Stimulated activated naive CD8-positive, alpha-beta T cell treated with anti-CD3 and anti-CD28 coated beads, Interleukin-15, Interleukin-2, amounts not matched to agents 100 ng/mL and 50 ng/mL, for 24 hours (primary cell): Measurements from ENCODE around the gene DDX20.

Source experiments
- H3K27ac Mint-ChIP-seq: one replicate; pipeline ENCODE4 v1.8.0; 2021; ENCODE audit warnings: mild to moderate bottlenecking, mixed read lengths
- H3K27me3 Mint-ChIP-seq: one replicate; pipeline ENCODE4 v1.8.0; 2021; ENCODE audit warnings: mixed read lengths
- H3K36me3 Mint-ChIP-seq: one replicate; pipeline ENCODE4 v1.8.0; 2021; ENCODE audit warnings: low read depth, mixed read lengths
- H3K4me1 Mint-ChIP-seq: one replicate; pipeline ENCODE4 v1.8.0; 2021; ENCODE audit warnings: low read depth, mixed read lengths
- H3K4me3 Mint-ChIP-seq: one replicate; pipeline ENCODE4 v1.8.0; 2021; ENCODE audit warnings: mild to moderate bottlenecking, mixed read lengths
- H3K9me3 Mint-ChIP-seq: one replicate; pipeline ENCODE4 v1.8.0; 2021; ENCODE audit warnings: mixed read lengths

The DDX20 gene

GRCh38 chr1:111754984-111755330, 744 bp upstream of the DDX20 start:
- H3K4me1 Mint-ChIP-seq, result peaks cover 40% of the 10 kb centered on the region
- no peaks in the 10 kb centered on the region for H3K9me3 Mint-ChIP-seq
- peak overlapping the region; percentile 97 for H3K27ac Mint-ChIP-seq
- H3K36me3 Mint-ChIP-seq, result peaks cover 18% of the 10 kb centered on the region
- H3K4me3 Mint-ChIP-seq, result peak overlapping the region; percentile 90
- H3K27me3 Mint-ChIP-seq, result no peaks in the 10 kb centered on the region

GRCh38 chr1:111756124-111756513, 418 bp downstream of the DDX20 start:
- no peaks in the 10 kb centered on the region for H3K27me3 Mint-ChIP-seq

GRCh38 chr1:111758373-111758772, 2.7 kb downstream of the DDX20 start:
- Mint-ChIP-seq H3K36me3 (peaks cover 46% of the 10 kb centered on the region), H3K9me3 (no peaks in the 10 kb centered on the region), H3K27me3 (no peaks in the 10 kb centered on the region), H3K4me1 (peaks cover 43% of the 10 kb centered on the region), H3K4me3 (peak overlapping the region; percentile 30), H3K27ac (peak overlapping the region; percentile 39)

More at GRCh38 chr1:111756124-111756513, 418 bp downstream of the DDX20 start:
- Mint-ChIP-seq H3K4me1 (peaks cover 43% of the 10 kb centered on the region), H3K27ac (peak overlapping the region; percentile 81), H3K9me3 (no peaks in the 10 kb centered on the region), H3K4me3 (peak overlapping the region; percentile 90), H3K36me3 (peaks cover 30% of the 10 kb centered on the region)

GRCh38 chr1:111761717-111762116, 6.0 kb downstream of the DDX20 start:
- Mint-ChIP-seq H3K4me3 (no peak overlapping the region), H3K27me3 (no peaks in the 10 kb centered on the region), H3K4me1 (peaks cover 27% of the 10 kb centered on the region), H3K9me3 (no peaks in the 10 kb centered on the region), H3K27ac (no peak overlapping the region), H3K36me3 (peaks cover 75% of the 10 kb centered on the region)

- Mint-ChIP-seq H3K9me3 (no peaks in the 10 kb centered on the region), H3K27ac (no peak overlapping the region), H3K36me3 (peaks cover 80% of the 10 kb centered on the region)
Measured at GRCh38 chr1:111762332-111762731, 6.6 kb downstream of the DDX20 start.

GRCh38 chr1:111768023-111768422, 12.3 kb downstream of the DDX20 start:
- Mint-ChIP-seq H3K4me1 (peaks cover 16% of the 10 kb centered on the region), H3K36me3 (peaks cover 45% of the 10 kb centered on the region), H3K9me3 (no peaks in the 10 kb centered on the region), H3K27ac (no peak overlapping the region), H3K4me3 (no peak overlapping the region), H3K27me3 (no peaks in the 10 kb centered on the region)

More at GRCh38 chr1:111762332-111762731, 6.6 kb downstream of the DDX20 start:
- Mint-ChIP-seq H3K27me3 (no peaks in the 10 kb centered on the region), H3K4me1 (peaks cover 21% of the 10 kb centered on the region), H3K4me3 (no peak overlapping the region)

GRCh38 chr1:111768625-111769024, 12.9 kb downstream of the DDX20 start:
- no peak overlapping the region for H3K27ac Mint-ChIP-seq
- H3K27me3 Mint-ChIP-seq, result no peaks in the 10 kb centered on the region
- no peaks in the 10 kb centered on the region for H3K9me3 Mint-ChIP-seq
- no peak overlapping the region for H3K4me3 Mint-ChIP-seq
- peaks cover 16% of the 10 kb centered on the region for H3K4me1 Mint-ChIP-seq
- H3K36me3 Mint-ChIP-seq, result peaks cover 41% of the 10 kb centered on the region

- H3K9me3 Mint-ChIP-seq, result no peaks in the 10 kb centered on the region
- H3K4me1 Mint-ChIP-seq, result peaks cover 16% of the 10 kb centered on the region
- no peak overlapping the region for H3K27ac Mint-ChIP-seq
- peaks cover 35% of the 10 kb centered on the region for H3K36me3 Mint-ChIP-seq
- H3K27me3 Mint-ChIP-seq, result no peaks in the 10 kb centered on the region
- no peak overlapping the region for H3K4me3 Mint-ChIP-seq
Measured at GRCh38 chr1:111769517-111770146, 13.9 kb downstream of the DDX20 start.

- H3K27me3 Mint-ChIP-seq, result no peaks in the 10 kb centered on the region
- no peak overlapping the region for H3K27ac Mint-ChIP-seq
- H3K36me3 Mint-ChIP-seq, result peaks cover 23% of the 10 kb centered on the region
Measured at GRCh38 chr1:111770916-111771315, 15.2 kb downstream of the DDX20 start.

GRCh38 chr1:111775966-111776365, 20.3 kb downstream of the DDX20 start:
- Mint-ChIP-seq H3K27me3 (peaks cover 4% of the 10 kb centered on the region), H3K9me3 (no peaks in the 10 kb centered on the region), H3K36me3 (no peaks in the 10 kb centered on the region), H3K4me3 (no peak overlapping the region), H3K4me1 (no peaks in the 10 kb centered on the region), H3K27ac (no peak overlapping the region)

More at GRCh38 chr1:111770916-111771315, 15.2 kb downstream of the DDX20 start:
- no peaks in the 10 kb centered on the region for H3K9me3 Mint-ChIP-seq
- H3K4me3 Mint-ChIP-seq, result no peak overlapping the region
- H3K4me1 Mint-ChIP-seq, result peaks cover 16% of the 10 kb centered on the region

GRCh38 chr1:111776391-111776790, 20.7 kb downstream of the DDX20 start:
- no peaks in the 10 kb centered on the region for H3K36me3 Mint-ChIP-seq
- H3K27ac Mint-ChIP-seq, result no peak overlapping the region

GRCh38 chr1:111776861-111777260, 21.2 kb downstream of the DDX20 start:
- Mint-ChIP-seq H3K9me3 (no peaks in the 10 kb centered on the region), H3K27ac (no peak overlapping the region), H3K4me1 (no peaks in the 10 kb centered on the region), H3K27me3 (peaks cover 4% of the 10 kb centered on the region), H3K36me3 (no peaks in the 10 kb centered on the region), H3K4me3 (no peak overlapping the region)

More at GRCh38 chr1:111776391-111776790, 20.7 kb downstream of the DDX20 start:
- no peaks in the 10 kb centered on the region for H3K9me3 Mint-ChIP-seq
- no peaks in the 10 kb centered on the region for H3K4me1 Mint-ChIP-seq
- H3K4me3 Mint-ChIP-seq, result no peak overlapping the region
- H3K27me3 Mint-ChIP-seq, result peaks cover 4% of the 10 kb centered on the region

GRCh38 chr1:111777301-111777700, 21.6 kb downstream of the DDX20 start:
- H3K27ac Mint-ChIP-seq, result no peak overlapping the region
- H3K9me3 Mint-ChIP-seq, result no peaks in the 10 kb centered on the region
- no peaks in the 10 kb centered on the region for H3K4me1 Mint-ChIP-seq
- H3K36me3 Mint-ChIP-seq, result no peaks in the 10 kb centered on the region
- H3K27me3 Mint-ChIP-seq, result peaks cover 4% of the 10 kb centered on the region
- no peak overlapping the region for H3K4me3 Mint-ChIP-seq

GRCh38 chr1:111778066-111778465, 22.4 kb downstream of the DDX20 start:
- Mint-ChIP-seq H3K36me3 (no peaks in the 10 kb centered on the region), H3K9me3 (no peaks in the 10 kb centered on the region), H3K27ac (no peak overlapping the region), H3K4me1 (no peaks in the 10 kb centered on the region), H3K27me3 (peaks cover 4% of the 10 kb centered on the region), H3K4me3 (no peak overlapping the region)

- no peaks in the 10 kb centered on the region for H3K4me1 Mint-ChIP-seq
- H3K4me3 Mint-ChIP-seq, result no peak overlapping the region
- no peaks in the 10 kb centered on the region for H3K36me3 Mint-ChIP-seq
- H3K9me3 Mint-ChIP-seq, result no peaks in the 10 kb centered on the region
- H3K27me3 Mint-ChIP-seq, result peaks cover 7% of the 10 kb centered on the region
- H3K27ac Mint-ChIP-seq, result no peak overlapping the region
Measured at GRCh38 chr1:111778541-111779051, 22.9 kb downstream of the DDX20 start.

GRCh38 chr1:111779546-111779945, 23.8 kb downstream of the DDX20 start:
- Mint-ChIP-seq H3K4me3 (no peak overlapping the region), H3K27me3 (peaks cover 7% of the 10 kb centered on the region), H3K9me3 (no peaks in the 10 kb centered on the region), H3K36me3 (no peaks in the 10 kb centered on the region), H3K4me1 (no peaks in the 10 kb centered on the region), H3K27ac (no peak overlapping the region)
